Measurements from ENCODE around the gene GABBR2.

The GABBR2 gene

DNA sequence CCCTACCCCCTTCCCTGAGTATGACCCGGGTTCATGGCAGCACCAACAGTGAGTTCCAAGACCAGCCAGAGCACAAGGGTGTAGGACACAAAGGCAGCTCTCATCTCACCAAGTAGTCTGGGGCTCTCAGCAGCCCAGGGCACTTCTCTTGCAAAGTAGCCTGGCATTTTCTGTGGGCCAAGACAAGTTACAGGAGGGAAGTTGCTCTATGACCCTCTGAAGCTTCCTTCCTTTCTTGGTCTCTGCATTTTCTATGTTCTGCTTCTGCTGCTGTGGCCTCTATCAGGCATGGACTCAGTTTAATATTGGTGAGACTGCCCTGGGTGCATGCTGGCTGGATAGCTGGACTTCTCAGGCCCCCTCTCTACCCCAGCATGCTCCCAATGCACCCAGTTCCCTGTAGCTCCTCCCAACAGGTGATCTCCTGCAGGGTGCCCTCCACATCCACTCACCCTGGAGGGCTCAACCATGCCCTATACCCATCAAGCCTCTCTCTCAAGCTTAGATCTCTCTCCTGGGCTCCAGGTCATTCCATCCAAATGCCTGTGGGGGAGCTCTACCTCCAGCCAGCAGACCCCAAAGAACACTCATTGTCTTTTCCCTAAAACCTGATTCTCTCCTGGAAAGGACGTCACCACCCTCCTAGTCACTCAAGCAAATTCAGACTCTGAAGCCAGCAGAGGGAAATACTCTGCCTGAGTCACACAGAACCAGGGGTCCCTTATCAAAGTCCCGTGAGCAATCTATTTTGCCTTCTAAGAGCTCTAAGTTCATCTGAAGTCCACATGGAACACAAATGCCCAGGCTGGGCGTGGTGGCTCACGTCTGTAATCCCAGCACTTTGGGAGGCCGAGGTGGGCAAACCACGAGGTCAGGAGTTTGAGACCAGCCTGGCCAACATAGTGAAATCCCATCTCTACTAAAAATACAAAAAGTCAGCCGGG is 467.1 kb downstream of the GABBR2 start:
- no peak for DNase-seq

DNA sequence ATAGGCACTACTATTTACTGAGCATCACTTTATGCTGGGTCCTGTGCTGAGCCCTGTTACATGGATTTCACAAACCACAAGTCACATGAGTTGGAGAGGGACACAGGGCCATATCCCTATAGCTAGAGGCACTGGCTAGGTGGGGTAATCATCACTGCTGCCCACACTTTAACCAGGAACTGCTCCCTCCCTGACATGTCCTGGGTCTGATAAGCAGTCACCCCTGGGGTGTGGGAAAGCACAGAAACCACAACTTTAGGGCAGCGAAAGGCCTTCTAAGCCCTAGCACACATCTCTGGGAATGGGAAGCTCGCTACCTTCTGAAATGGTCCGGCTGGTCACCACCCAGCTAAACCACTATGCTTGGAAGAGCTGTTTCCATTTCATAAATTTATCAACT is 468.3 kb downstream of the GABBR2 start:
- no peak for DNase-seq
